Measurements from ENCODE around the gene SPN. TPM values are rescaled to one million over a fixed set of nuclear protein-coding genes. Genes with fewer than 3 reads are reported as not detected.

Gene SPN
- total and polyA plus RNA-seq, 2 donors (not counting 1 experiment from before 2014, with no cell fraction given) = 0.01 TPM; not detected in 1

DNA sequence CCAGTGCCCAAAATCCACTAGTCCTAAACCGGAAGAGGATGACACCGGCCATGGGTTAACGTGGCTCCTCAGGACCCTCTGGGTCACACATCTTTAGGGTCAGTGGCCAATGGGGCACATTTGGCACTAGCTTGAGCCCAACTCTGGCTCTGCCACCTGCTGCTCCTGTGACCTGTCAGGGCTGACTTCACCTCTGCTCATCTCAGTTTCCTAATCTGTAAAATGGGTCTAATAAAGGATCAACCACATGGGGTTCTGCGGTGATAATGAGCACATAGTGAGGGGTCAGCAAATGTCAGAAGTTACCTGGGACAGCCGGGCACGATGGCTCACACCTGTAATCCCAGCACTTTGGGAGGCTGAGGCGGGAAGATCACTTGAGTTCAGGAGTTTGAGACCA lies 34.3 kb downstream of the SPN start:
- H3K79me2 ChIP-seq (ENCODE audit: control insufficient read depth, insufficient read depth, low read length) = no peaks in the 10 kb centered on the region
- no peaks in the 10 kb centered on the region for H3K27me3 ChIP-seq (ENCODE audit: control insufficient read depth, insufficient read depth, low read length)
- no peak overlapping the region for H3K9ac ChIP-seq (ENCODE audit: insufficient read depth, low read length)
- H3K9me3 ChIP-seq (ENCODE audit: control insufficient read depth, insufficient read depth, low read depth, low read length) = no peaks in the 10 kb centered on the region
- TF ChIP-seq, protein P1, sequence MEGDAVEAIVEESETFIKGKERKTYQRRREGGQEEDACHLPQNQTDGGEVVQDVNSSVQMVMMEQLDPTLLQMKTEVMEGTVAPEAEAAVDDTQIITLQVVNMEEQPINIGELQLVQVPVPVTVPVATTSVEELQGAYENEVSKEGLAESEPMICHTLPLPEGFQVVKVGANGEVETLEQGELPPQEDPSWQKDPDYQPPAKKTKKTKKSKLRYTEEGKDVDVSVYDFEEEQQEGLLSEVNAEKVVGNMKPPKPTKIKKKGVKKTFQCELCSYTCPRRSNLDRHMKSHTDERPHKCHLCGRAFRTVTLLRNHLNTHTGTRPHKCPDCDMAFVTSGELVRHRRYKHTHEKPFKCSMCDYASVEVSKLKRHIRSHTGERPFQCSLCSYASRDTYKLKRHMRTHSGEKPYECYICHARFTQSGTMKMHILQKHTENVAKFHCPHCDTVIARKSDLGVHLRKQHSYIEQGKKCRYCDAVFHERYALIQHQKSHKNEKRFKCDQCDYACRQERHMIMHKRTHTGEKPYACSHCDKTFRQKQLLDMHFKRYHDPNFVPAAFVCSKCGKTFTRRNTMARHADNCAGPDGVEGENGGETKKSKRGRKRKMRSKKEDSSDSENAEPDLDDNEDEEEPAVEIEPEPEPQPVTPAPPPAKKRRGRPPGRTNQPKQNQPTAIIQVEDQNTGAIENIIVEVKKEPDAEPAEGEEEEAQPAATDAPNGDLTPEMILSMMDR (conservative IDR thresholded peaks at IDR 0.05 in 1 of 2, IDR thresholded peaks at IDR 0.05 in 1 of 2; ENCODE audit: low read depth in 1 of 2, low read length in 2 of 2) = no peak
- TF ChIP-seq EZH2 (IDR thresholded peaks at IDR 0.05; ENCODE audit: low read length, missing control alignments) = no peak
- no peaks in the 10 kb centered on the region for H3K4me1 ChIP-seq (ENCODE audit: control insufficient read depth, extremely low read depth, insufficient read depth, low read length)
- H2AFZ ChIP-seq (ENCODE audit: low read length) = no peak overlapping the region
- H3K4me3 ChIP-seq (replicated peaks in 1 of 4; ENCODE audit: control extremely low read depth in 1 of 4, insufficient read depth in 1 of 4, low read depth in 3 of 4, low read length in 4 of 4) = no peak overlapping the region
- no peak overlapping the region for H3K4me2 ChIP-seq (ENCODE audit: extremely low read depth, insufficient read depth, low read length)
- H3K36me3 ChIP-seq (ENCODE audit: control insufficient read depth, insufficient read depth, low read length) = no peaks in the 10 kb centered on the region
- DNase-seq (ENCODE audit: low read depth in 2 of 2) = no peak
- no peak overlapping the region for H3K27ac ChIP-seq (ENCODE audit: insufficient read depth, low read length)
- H4K20me1 ChIP-seq (ENCODE audit: control insufficient read depth, extremely low read depth, insufficient read depth, low read length) = no peaks in the 10 kb centered on the region

DNA sequence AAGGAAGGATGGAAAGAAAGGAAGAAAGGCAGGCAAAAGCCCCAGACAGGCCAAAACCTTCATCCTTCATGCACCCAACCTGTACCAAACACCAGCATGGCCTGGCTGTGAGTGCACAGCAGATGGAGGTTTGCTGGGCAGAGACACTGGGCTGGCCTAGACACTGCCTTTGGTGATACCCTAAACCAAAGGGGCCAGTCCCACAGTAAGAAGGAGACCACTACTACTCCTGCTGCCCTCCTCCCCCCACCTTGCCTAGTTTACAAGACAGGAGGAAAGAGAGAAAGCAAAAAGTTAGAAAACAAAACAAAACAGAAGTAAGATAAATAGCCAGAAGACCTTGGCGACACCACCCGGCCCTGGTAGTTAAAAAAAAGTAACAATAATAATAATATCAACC lies 35.0 kb downstream of the SPN start:
- Histone ChIP-seq H3K4me1 (ENCODE audit: control insufficient read depth, extremely low read depth, insufficient read depth, low read length) (no peaks in the 10 kb centered on the region), H3K9ac (ENCODE audit: insufficient read depth, low read length) (no peak overlapping the region), H3K36me3 (ENCODE audit: control insufficient read depth, insufficient read depth, low read length) (no peaks in the 10 kb centered on the region), H3K27me3 (ENCODE audit: control insufficient read depth, insufficient read depth, low read length) (no peaks in the 10 kb centered on the region), H3K9me3 (ENCODE audit: control insufficient read depth, insufficient read depth, low read depth, low read length) (no peaks in the 10 kb centered on the region), H3K79me2 (ENCODE audit: control insufficient read depth, insufficient read depth, low read length) (no peaks in the 10 kb centered on the region), H3K4me2 (ENCODE audit: extremely low read depth, insufficient read depth, low read length) (no peak overlapping the region), H2AFZ (ENCODE audit: low read length) (no peak overlapping the region), H3K27ac (ENCODE audit: insufficient read depth, low read length) (no peak overlapping the region), H3K4me3 (replicated peaks in 1 of 4; ENCODE audit: control extremely low read depth in 1 of 4, insufficient read depth in 1 of 4, low read depth in 3 of 4, low read length in 4 of 4) (no peak overlapping the region), H4K20me1 (ENCODE audit: control insufficient read depth, extremely low read depth, insufficient read depth, low read length) (no peaks in the 10 kb centered on the region)
- no peak for DNase-seq (ENCODE audit: low read depth in 2 of 2)
- TF ChIP-seq, protein P1 (conservative IDR thresholded peaks at IDR 0.05 in 1 of 2, IDR thresholded peaks at IDR 0.05 in 1 of 2; ENCODE audit: low read depth in 1 of 2, low read length in 2 of 2) = no peak
- TF ChIP-seq EZH2 (IDR thresholded peaks at IDR 0.05; ENCODE audit: low read length, missing control alignments) = no peak

DNA sequence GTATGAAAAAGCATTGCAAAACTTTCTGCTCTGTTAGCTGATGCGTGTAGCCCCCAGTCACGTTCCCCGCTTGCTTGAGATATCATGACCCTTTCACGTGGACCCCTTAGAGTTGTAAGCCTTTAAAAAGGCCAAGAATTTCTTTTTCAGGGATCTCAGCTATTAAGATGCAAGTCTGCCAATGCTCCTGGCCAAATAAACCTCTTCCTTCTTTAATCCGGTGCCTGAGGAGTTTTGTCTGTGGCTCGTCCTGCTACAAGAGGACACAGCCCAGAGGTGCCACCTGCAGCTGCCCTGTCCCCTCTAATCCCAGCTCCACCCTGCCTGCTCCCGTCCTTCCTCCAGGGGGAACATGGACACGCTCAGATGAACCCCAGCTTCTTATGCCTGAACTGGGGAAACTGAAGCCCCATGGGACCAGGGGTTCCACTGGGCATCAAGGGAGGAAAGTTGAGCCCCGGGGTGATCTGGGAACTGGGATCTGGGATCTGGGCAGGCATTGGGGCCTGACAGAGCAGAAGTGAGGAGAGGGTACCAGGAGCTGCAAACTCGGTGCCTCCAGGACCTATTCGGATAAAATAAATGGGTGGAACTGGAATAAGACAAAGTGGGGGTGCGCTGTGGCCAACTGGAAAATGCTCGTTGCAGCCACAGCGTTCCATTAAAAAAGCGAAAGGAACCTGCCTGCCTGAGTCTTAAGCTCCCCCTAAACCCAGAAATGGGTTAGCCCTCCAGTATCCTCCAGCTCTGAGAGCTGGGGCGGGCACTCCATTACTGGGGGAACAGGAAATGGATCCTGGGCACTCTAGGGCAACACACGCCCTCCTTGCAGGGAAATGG lies 35.7 kb downstream of the SPN start:
- Histone ChIP-seq H2AFZ (ENCODE audit: low read length) (no peak overlapping the region), H3K27ac (ENCODE audit: insufficient read depth, low read length) (no peak overlapping the region), H3K36me3 (ENCODE audit: control insufficient read depth, insufficient read depth, low read length) (no peaks in the 10 kb centered on the region), H3K4me3 (replicated peaks in 1 of 4; ENCODE audit: control extremely low read depth in 1 of 4, insufficient read depth in 1 of 4, low read depth in 3 of 4, low read length in 4 of 4) (no peak overlapping the region), H4K20me1 (ENCODE audit: control insufficient read depth, extremely low read depth, insufficient read depth, low read length) (no peaks in the 10 kb centered on the region), H3K27me3 (ENCODE audit: control insufficient read depth, insufficient read depth, low read length) (no peaks in the 10 kb centered on the region), H3K9ac (ENCODE audit: insufficient read depth, low read length) (no peak overlapping the region), H3K9me3 (ENCODE audit: control insufficient read depth, insufficient read depth, low read depth, low read length) (no peaks in the 10 kb centered on the region), H3K4me2 (ENCODE audit: extremely low read depth, insufficient read depth, low read length) (no peak overlapping the region), H3K79me2 (ENCODE audit: control insufficient read depth, insufficient read depth, low read length) (no peaks in the 10 kb centered on the region), H3K4me1 (ENCODE audit: control insufficient read depth, extremely low read depth, insufficient read depth, low read length) (no peaks in the 10 kb centered on the region)
- no peak for TF ChIP-seq EZH2 (IDR thresholded peaks at IDR 0.05; ENCODE audit: low read length, missing control alignments)
- TF ChIP-seq, protein P1 (conservative IDR thresholded peaks at IDR 0.05 in 1 of 2, IDR thresholded peaks at IDR 0.05 in 1 of 2; ENCODE audit: low read depth in 1 of 2, low read length in 2 of 2) = no peak
- DNase-seq (ENCODE audit: low read depth in 2 of 2) = no peak
